ENCODE measurements around the gene KIF26B.

The KIF26B gene

DNA sequence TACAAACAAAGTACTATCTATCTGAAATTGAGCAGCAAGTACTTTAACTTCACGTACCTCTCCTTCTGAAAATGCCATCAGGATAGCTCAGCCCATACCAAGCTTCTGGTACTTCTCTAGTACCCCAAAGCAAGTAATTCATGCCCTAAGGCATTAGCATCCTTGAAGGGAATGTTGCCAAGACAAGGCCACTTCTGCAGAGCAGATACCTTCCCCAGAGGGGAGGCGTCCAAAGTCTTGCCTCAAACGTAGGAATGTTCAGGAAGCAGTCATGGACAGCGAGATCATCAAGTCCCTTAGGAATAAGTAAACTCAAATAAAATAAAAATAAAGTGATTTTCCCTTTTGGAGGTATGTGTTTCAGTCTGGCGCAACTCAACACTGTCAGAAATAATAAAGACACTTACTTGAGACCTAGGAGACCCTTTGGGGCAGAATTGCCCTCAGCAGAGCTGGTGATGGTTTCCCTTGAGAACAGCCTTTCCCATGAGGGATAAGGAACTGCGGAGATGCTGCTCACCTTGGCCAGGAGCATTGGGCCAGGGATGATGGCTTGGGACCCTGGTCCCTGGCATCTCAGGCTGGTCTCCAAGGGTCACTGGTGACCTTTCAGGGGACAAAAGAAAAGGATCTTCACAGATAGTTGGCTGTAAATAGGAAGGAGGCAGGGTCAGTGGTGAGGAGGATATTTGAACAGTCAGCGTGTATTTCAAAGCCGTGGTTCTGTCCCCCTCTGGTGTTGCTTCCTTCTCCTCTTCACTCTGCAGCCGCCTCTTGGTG is 522.9 kb downstream of the KIF26B start:
- no peak for TF ChIP-seq CTCF (IDR thresholded peaks at IDR 0.05)

DNA sequence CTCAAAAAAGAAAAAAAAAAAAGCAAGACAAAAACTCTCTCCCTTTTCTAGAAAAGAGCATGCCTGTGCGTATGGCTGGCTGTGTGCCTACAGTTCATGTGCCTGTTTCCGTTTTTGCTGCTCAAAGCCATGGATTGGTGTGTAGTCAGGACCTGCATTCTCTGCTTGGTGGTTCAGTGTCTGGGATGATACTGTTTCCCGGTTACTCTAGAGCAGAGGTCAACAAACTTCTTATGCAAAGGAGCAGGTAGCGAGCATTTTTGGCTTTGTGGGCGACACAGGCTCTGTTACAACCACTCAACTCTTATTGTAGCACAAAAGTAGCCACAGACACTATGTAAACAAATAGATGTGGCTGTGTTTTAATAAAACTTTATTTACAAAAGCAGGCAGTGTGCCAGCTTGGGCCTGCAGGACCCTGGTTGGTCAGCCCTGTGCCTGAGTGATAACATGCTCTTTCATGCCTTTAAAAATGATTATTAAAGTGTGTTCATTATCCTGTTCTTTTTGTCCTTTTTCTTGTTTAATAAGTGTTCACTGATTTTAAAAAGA is 524.2 kb downstream of the KIF26B start:
- TF ChIP-seq CTCF (IDR thresholded peaks at IDR 0.05) = no peak

DNA sequence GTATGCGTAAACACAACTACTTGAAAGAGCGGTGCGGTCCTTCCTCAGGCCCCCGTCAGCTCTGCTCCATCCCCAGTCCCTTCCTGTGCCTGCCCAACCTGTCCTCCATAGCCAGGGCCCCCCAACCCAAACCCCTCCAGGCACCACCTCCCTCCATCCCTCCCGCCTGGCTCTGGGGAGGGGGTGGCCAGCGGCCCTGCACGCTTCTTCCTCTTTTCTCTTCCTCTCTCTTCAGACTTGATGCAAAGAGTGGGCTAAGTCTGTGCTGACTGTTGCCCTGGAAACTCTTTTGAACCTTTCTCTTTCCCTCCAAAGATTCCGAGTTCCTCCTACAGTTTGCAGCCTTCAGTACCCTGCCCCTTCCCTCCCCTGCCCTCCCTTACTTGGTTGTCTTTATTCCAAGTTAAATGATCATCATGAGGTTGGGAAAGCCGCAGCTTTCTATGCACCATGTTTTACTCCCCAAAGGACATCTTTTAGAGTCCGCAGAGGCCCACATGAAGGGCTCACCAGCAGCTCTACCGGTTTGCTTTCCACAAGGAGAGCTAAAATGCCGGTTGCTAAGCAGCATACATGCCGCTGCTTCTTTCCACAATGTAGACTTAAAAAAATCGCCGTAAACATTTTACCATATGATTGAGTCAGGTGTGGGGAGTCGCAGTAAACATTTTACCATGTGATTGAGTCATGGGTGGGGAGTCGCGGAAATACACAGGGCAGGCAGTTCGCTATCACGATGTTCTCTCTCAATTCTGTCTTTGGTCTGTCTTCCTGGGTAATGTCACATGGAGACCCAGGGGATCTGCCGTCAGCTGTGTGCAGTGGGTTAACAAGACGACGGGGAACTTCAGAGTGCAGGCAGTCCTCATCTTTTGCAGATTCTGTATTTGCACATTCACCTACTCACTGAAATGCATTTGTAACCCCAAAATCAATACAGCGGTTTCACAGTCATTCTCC is 525.3 kb downstream of the KIF26B start:
- TF ChIP-seq CTCF (IDR thresholded peaks at IDR 0.05) = no peak

- TF ChIP-seq CTCF (IDR thresholded peaks at IDR 0.05) = no peak
Measured at GRCh38 chr1:245682638-245683628, 528.1 kb downstream of the KIF26B start.

DNA sequence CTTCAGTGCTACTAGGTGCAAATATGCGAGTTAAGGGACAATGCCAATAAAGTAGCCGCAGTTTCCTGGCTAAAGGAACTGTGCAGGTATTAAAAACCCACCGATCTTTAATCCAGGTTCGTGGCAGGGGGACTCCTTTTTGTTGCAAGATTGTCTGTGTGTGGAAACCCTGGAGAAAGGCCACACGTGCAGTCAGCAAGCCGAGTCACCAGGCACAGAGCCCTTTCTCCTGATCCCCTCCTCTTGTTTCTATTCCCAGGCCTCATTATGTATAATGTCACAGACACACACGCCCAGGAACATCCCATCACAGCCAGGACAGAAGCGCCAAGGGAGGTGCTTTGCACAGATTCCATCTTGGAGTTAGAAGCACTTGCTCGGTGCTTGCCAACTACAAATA is 528.9 kb downstream of the KIF26B start:
- TF ChIP-seq CTCF (IDR thresholded peaks at IDR 0.05) = no peak

DNA sequence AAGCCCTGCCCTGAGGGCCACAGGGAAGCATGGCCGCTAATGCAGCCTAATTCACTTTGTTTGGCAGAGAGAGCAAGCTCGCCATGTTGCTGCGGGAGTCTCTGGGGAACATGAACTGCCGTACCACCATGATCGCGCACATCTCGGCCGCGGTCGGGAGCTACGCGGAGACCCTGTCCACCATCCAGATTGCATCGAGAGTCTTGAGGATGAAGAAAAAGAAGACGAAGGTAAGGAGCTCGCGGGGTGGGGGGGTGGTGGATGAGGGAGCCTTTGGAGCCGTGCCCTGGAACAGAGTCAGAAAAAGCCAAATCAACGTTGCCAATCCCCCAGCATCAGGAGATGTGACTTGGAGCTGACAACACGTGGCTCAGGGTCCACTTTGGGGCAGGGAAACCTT is 529.4 kb downstream of the KIF26B start:
- no peak for TF ChIP-seq CTCF (IDR thresholded peaks at IDR 0.05)
